PFSK-1 (cell line): ENCODE measurements around the gene DOCK1.

ENCODE experiments used
- FOXP2 ChIP-seq: optimal IDR thresholded peaks from 2 replicates; pipeline ENCODE3; 2011; ENCODE audit warnings: borderline replicate concordance, control low read depth, inconsistent platforms; ENCODE audit not compliant: insufficient read depth; ENCODE audit errors: extremely low read length, extremely low read depth
- POLR2AphosphoS5 ChIP-seq: IDR thresholded peaks from 2 replicates; pipeline ENCODE4 v1.6.1; 2012; ENCODE audit warnings: low read depth, mild to moderate bottlenecking, control low read depth, low read length, moderate library complexity
- SIN3A ChIP-seq: IDR thresholded peaks from 2 replicates; pipeline ENCODE4 v1.6.1; 2012; ENCODE audit warnings: mild to moderate bottlenecking, low read length, moderate library complexity, borderline replicate concordance; ENCODE audit not compliant: insufficient read depth
- TAF1 ChIP-seq: IDR thresholded peaks from 2 replicates; pipeline ENCODE4 v1.6.1; 2012; ENCODE audit warnings: low read length, control low read depth, borderline replicate concordance; ENCODE audit not compliant: insufficient read depth
- TF ChIP-seq, protein P1 (sequence below), 2 experiments: IDR thresholded peaks; 2 replicates each; pipeline versions ENCODE4 v1.6.1 to v1.8.0; 2011 to 2012; ENCODE audit warnings: low read depth in 2 of 2, low read length in 2 of 2, control low read depth in 1 of 2, inconsistent platforms in 1 of 2, mild to moderate bottlenecking in 1 of 2, moderate library complexity in 1 of 2; ENCODE audit not compliant: insufficient read depth in 1 of 2

Gene DOCK1

GRCh38 chr10:127353544-127353943, 448.3 kb downstream of the DOCK1 start:
- TF ChIP-seq, protein P1, sequence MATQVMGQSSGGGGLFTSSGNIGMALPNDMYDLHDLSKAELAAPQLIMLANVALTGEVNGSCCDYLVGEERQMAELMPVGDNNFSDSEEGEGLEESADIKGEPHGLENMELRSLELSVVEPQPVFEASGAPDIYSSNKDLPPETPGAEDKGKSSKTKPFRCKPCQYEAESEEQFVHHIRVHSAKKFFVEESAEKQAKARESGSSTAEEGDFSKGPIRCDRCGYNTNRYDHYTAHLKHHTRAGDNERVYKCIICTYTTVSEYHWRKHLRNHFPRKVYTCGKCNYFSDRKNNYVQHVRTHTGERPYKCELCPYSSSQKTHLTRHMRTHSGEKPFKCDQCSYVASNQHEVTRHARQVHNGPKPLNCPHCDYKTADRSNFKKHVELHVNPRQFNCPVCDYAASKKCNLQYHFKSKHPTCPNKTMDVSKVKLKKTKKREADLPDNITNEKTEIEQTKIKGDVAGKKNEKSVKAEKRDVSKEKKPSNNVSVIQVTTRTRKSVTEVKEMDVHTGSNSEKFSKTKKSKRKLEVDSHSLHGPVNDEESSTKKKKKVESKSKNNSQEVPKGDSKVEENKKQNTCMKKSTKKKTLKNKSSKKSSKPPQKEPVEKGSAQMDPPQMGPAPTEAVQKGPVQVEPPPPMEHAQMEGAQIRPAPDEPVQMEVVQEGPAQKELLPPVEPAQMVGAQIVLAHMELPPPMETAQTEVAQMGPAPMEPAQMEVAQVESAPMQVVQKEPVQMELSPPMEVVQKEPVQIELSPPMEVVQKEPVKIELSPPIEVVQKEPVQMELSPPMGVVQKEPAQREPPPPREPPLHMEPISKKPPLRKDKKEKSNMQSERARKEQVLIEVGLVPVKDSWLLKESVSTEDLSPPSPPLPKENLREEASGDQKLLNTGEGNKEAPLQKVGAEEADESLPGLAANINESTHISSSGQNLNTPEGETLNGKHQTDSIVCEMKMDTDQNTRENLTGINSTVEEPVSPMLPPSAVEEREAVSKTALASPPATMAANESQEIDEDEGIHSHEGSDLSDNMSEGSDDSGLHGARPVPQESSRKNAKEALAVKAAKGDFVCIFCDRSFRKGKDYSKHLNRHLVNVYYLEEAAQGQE (IDR thresholded peaks at IDR 0.05; ENCODE audit: insufficient read depth in 1 of 2, low read depth in 2 of 2, low read length in 2 of 2) = no peak
- no peak for TF ChIP-seq FOXP2
- no peak for TF ChIP-seq TAF1
- no peak for TF ChIP-seq SIN3A
- TF ChIP-seq POLR2AphosphoS5 = no peak

GRCh38 chr10:127354255-127354654, 449.0 kb downstream of the DOCK1 start:
- TF ChIP-seq TAF1 (no peak), POLR2AphosphoS5 (no peak), SIN3A (no peak), FOXP2 (no peak)
- TF ChIP-seq, protein P1 (IDR thresholded peaks at IDR 0.05; ENCODE audit: insufficient read depth in 1 of 2, low read depth in 2 of 2, low read length in 2 of 2) = no peak

DNA sequence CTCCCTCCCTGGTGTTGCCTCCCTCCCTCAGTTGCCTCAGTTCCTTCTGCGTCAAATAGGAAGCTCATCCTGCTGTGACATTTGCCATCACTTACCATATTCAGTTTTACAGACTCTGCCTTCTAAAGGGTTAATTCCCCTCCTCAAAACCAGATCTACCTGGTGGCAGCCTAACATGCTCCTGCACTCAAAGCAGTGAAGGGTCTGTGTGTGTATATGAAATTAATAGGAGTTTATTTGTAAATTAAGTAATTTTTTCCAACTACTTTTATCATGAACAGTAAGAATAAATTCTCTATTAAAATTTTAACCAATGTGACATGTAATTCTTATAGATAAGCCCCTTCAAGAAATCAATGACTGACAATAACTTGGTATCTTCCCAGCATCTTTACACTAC, 449.8 kb downstream of the DOCK1 start:
- TF ChIP-seq TAF1 (no peak), FOXP2 (no peak), SIN3A (no peak), POLR2AphosphoS5 (no peak)
- TF ChIP-seq, protein P1 (IDR thresholded peaks at IDR 0.05; ENCODE audit: insufficient read depth in 1 of 2, low read depth in 2 of 2, low read length in 2 of 2) = no peak

DNA sequence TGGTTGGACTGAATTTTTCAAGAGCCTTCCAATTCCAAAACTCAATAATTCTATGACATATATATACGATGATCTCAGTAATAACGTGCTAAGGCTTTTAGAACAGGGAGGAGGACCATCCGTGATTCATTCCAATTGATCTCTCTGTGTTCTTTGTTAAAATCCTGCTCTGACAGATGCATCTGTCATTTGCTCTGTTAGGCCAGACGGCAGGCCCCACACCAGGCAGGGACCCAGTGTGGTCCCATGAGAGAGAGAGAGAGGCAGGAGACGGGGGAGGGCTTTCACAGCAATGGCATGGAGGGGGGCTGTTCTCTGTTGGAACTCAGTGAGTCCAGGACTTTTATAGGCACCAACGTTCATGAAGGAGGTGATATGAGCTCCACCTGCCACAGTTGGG, 451.1 kb downstream of the DOCK1 start:
- TF ChIP-seq, protein P1 (IDR thresholded peaks at IDR 0.05; ENCODE audit: insufficient read depth in 1 of 2, low read depth in 2 of 2, low read length in 2 of 2) = no peak
- no peak for TF ChIP-seq TAF1
- no peak for TF ChIP-seq SIN3A
- TF ChIP-seq POLR2AphosphoS5 = no peak
- TF ChIP-seq FOXP2 = no peak

DNA sequence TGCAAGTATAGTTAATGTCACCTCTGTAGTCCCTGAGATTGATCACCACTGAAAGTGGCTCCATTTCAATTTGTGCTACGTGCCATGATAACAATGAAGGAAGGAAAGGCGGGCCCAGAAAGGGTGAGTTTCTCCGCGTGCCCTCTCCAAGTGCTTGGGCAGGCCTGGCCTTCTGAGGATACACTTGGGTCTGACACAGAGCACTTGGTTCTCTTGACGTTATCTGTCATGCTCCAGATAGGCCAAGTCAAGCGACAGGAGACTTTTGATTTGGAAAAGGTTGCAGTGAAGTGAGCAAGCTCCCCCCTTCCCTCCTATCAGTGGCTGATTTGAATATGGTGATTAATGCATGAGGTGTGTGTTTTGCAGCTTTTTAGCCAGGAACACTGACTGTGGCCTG, 452.0 kb downstream of the DOCK1 start:
- TF ChIP-seq SIN3A (no peak), TAF1 (no peak), FOXP2 (no peak), POLR2AphosphoS5 (no peak)
- TF ChIP-seq, protein P1 (IDR thresholded peaks at IDR 0.05; ENCODE audit: insufficient read depth in 1 of 2, low read depth in 2 of 2, low read length in 2 of 2) = no peak
